VCaP (cell line): Measurements from ENCODE around the gene F7.

Source experiments
- H3K27ac ChIP-seq: fragments of 450-650 bp; 2 replicates; pipeline ENCODE4 v1.5.1; 2017
- TF ChIP-seq, protein P1 (sequence below): fragments of 450-650 bp; conservative IDR thresholded peaks from 2 replicates; pipeline ENCODE4 v1.5.1; 2017; ENCODE audit warnings: mild to moderate bottlenecking, moderate library complexity

Gene F7

DNA sequence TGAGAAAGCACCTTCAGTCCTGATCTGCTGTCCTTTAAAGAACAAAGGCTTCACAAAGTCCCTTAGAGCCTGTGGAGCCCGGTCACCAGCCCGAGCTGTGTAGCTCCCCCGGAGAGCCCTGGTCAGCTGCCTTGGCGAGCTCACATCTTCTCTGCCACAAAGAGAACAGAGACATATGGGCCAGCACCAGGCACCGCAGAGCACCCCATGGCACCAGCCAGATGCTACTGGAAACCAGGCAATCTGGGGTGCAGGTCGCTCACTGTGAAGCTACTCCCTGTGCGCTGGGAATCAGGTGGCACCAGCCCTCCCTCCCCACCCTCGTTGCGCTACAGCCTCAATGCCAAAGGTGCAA lies 44.3 kb upstream of the F7 start:
- no peak overlapping the region for H3K27ac ChIP-seq
- TF ChIP-seq, protein P1, sequence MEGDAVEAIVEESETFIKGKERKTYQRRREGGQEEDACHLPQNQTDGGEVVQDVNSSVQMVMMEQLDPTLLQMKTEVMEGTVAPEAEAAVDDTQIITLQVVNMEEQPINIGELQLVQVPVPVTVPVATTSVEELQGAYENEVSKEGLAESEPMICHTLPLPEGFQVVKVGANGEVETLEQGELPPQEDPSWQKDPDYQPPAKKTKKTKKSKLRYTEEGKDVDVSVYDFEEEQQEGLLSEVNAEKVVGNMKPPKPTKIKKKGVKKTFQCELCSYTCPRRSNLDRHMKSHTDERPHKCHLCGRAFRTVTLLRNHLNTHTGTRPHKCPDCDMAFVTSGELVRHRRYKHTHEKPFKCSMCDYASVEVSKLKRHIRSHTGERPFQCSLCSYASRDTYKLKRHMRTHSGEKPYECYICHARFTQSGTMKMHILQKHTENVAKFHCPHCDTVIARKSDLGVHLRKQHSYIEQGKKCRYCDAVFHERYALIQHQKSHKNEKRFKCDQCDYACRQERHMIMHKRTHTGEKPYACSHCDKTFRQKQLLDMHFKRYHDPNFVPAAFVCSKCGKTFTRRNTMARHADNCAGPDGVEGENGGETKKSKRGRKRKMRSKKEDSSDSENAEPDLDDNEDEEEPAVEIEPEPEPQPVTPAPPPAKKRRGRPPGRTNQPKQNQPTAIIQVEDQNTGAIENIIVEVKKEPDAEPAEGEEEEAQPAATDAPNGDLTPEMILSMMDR = no peak

DNA sequence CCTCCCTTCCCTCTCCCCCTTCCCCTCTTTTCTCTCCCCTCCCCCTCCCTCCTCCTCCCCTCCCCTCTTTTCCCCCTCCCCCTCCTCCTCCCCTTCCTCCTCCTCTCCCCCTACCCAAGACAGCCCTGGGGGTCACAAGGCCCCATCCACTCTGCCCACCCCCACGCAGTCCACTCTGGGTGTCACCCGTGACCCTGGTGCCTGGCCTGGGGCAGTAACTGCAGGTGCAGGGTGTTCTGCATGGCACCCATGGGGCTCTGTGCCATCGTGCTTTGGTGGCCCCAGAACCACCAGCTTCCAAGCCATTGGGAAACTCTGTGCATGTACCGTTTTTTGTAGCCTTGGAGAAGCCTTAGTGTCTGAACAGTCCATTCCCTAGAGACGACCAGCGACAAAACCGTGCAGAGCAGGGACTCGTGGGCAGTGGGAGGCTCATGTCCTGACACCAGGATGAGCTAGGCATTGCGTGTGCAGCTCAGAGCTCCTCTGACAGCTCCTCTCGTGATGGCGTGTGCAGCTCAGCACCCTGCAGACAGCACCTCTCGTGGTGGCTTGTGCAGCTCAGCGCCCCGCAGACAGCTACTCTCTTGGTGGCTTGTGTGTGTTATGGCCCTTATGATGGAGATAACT lies 43.7 kb upstream of the F7 start:
- H3K27ac ChIP-seq = no peak overlapping the region
- TF ChIP-seq, protein P1 = no peak

- TF ChIP-seq, protein P1 = no peak
- H3K27ac ChIP-seq = no peak overlapping the region
Observed at GRCh38 chr13:113062691-113063090, 42.9 kb upstream of the F7 start.

GRCh38 chr13:113063091-113063491 lies 42.5 kb upstream of the F7 start:
- TF ChIP-seq, protein P1 = no peak
- H3K27ac ChIP-seq = no peak overlapping the region

GRCh38 chr13:113064000-113064533 lies 41.5 kb upstream of the F7 start:
- no peak overlapping the region for H3K27ac ChIP-seq
- TF ChIP-seq, protein P1 = no peak

GRCh38 chr13:113064534-113065405 lies 40.8 kb upstream of the F7 start:
- TF ChIP-seq, protein P1 = no peak
- no peak overlapping the region for H3K27ac ChIP-seq

GRCh38 chr13:113065406-113066141 lies 40.0 kb upstream of the F7 start:
- TF ChIP-seq, protein P1 = no peak
- no peak overlapping the region for H3K27ac ChIP-seq
